ENCODE results near the gene ADGRD2.

Gene ADGRD2

GRCh38 chr9:124428751-124429529 is 21.3 kb upstream of the ADGRD2 start:
- Histone ChIP-seq H2BK120ac (ENCODE audit: insufficient read depth, low read length, poor library complexity) (no peak overlapping the region), H2BK12ac (ENCODE audit: low read length) (no peak overlapping the region), H3K79me2 (ENCODE audit: control insufficient read depth, insufficient read depth, low read length, poor library complexity) (no peaks in the 10 kb centered on the region), H3K4me3 (ENCODE audit: low read depth, low read length) (no peak overlapping the region), H3K9me3 (ENCODE audit: insufficient read depth, low read depth, low read length) (no peaks in the 10 kb centered on the region), H3K27ac (ENCODE audit: low read depth, low read length) (no peak overlapping the region), H3K9ac (ENCODE audit: low read length) (no peak overlapping the region), H2AK5ac (ENCODE audit: low read length) (no peak overlapping the region), H3K4me1 (ENCODE audit: control insufficient read depth in 1 of 2, insufficient read depth in 2 of 2, low read length in 2 of 2) (no peaks in the 10 kb centered on the region), H4K8ac (ENCODE audit: low read depth, low read length) (no peak overlapping the region), H3K18ac (ENCODE audit: low read length) (no peak overlapping the region), H3K23ac (ENCODE audit: low read length) (no peak overlapping the region), H4K12ac (ENCODE audit: low read depth, low read length) (no peak overlapping the region), H3K4me2 (ENCODE audit: low read length) (no peak overlapping the region), H4K91ac (ENCODE audit: low read depth, low read length) (no peak overlapping the region), H2BK5ac (ENCODE audit: low read depth, low read length, poor library complexity) (no peak overlapping the region), H3K79me1 (ENCODE audit: low read length) (no peaks in the 10 kb centered on the region), H3K27me3 (ENCODE audit: insufficient read depth, low read length) (no peaks in the 10 kb centered on the region), H3K14ac (ENCODE audit: low read length) (no peak overlapping the region), H2AFZ (ENCODE audit: insufficient read depth, low read length, poor library complexity) (no peak overlapping the region), H3K36me3 (ENCODE audit: control insufficient read depth in 1 of 2, insufficient read depth in 2 of 2, low read length in 2 of 2) (no peaks in the 10 kb centered on the region), H3K4ac (ENCODE audit: low read depth, low read length) (no peak overlapping the region)
- no CpG with 5 or more reads among the region's 28 CpGs for WGBS (ENCODE audit: extremely low coverage, insufficient coverage, insufficient read length)
- no peak for DNase-seq

- Histone ChIP-seq H2BK5ac (ENCODE audit: low read depth, low read length, poor library complexity) (no peak overlapping the region), H3K79me2 (ENCODE audit: control insufficient read depth, insufficient read depth, low read length, poor library complexity) (no peaks in the 10 kb centered on the region), H3K4me2 (ENCODE audit: low read length) (no peak overlapping the region), H4K91ac (ENCODE audit: low read depth, low read length) (no peak overlapping the region), H2BK120ac (ENCODE audit: insufficient read depth, low read length, poor library complexity) (no peak overlapping the region), H4K12ac (ENCODE audit: low read depth, low read length) (no peak overlapping the region), H4K8ac (ENCODE audit: low read depth, low read length) (no peak overlapping the region), H3K79me1 (ENCODE audit: low read length) (no peaks in the 10 kb centered on the region), H3K27ac (ENCODE audit: low read depth, low read length) (no peak overlapping the region), H3K14ac (ENCODE audit: low read length) (no peak overlapping the region), H3K4me1 (ENCODE audit: control insufficient read depth in 1 of 2, insufficient read depth in 2 of 2, low read length in 2 of 2) (no peaks in the 10 kb centered on the region), H2BK12ac (ENCODE audit: low read length) (no peak overlapping the region), H3K4me3 (ENCODE audit: low read depth, low read length) (no peak overlapping the region), H3K23ac (ENCODE audit: low read length) (no peak overlapping the region), H2AFZ (ENCODE audit: insufficient read depth, low read length, poor library complexity) (no peak overlapping the region), H3K9me3 (ENCODE audit: insufficient read depth, low read depth, low read length) (no peaks in the 10 kb centered on the region), H3K9ac (ENCODE audit: low read length) (no peak overlapping the region), H3K4ac (ENCODE audit: low read depth, low read length) (no peak overlapping the region), H3K36me3 (ENCODE audit: control insufficient read depth in 1 of 2, insufficient read depth in 2 of 2, low read length in 2 of 2) (no peaks in the 10 kb centered on the region), H2AK5ac (ENCODE audit: low read length) (no peak overlapping the region), H3K18ac (ENCODE audit: low read length) (no peak overlapping the region), H3K27me3 (ENCODE audit: insufficient read depth, low read length) (no peaks in the 10 kb centered on the region)
- DNase-seq: no peak
- no CpG with 5 or more reads among the region's 4 CpGs for WGBS (ENCODE audit: extremely low coverage, insufficient coverage, insufficient read length)
Measured at GRCh38 chr9:124429530-124429867, 20.8 kb upstream of the ADGRD2 start.

- Histone ChIP-seq H3K9ac (ENCODE audit: low read length) (no peak overlapping the region), H3K23ac (ENCODE audit: low read length) (no peak overlapping the region), H3K4me1 (ENCODE audit: control insufficient read depth in 1 of 2, insufficient read depth in 2 of 2, low read length in 2 of 2) (no peaks in the 10 kb centered on the region), H4K12ac (ENCODE audit: low read depth, low read length) (no peak overlapping the region), H4K8ac (ENCODE audit: low read depth, low read length) (no peak overlapping the region), H3K9me3 (ENCODE audit: insufficient read depth, low read depth, low read length) (peaks cover 4% of the 10 kb centered on the region), H3K27ac (ENCODE audit: low read depth, low read length) (no peak overlapping the region), H2BK12ac (ENCODE audit: low read length) (no peak overlapping the region), H3K18ac (ENCODE audit: low read length) (no peak overlapping the region), H3K79me1 (ENCODE audit: low read length) (no peaks in the 10 kb centered on the region), H2BK120ac (ENCODE audit: insufficient read depth, low read length, poor library complexity) (no peak overlapping the region), H3K4ac (ENCODE audit: low read depth, low read length) (no peak overlapping the region), H3K14ac (ENCODE audit: low read length) (no peak overlapping the region), H2AFZ (ENCODE audit: insufficient read depth, low read length, poor library complexity) (no peak overlapping the region), H3K79me2 (ENCODE audit: control insufficient read depth, insufficient read depth, low read length, poor library complexity) (no peaks in the 10 kb centered on the region), H2AK5ac (ENCODE audit: low read length) (no peak overlapping the region), H3K36me3 (ENCODE audit: control insufficient read depth in 1 of 2, insufficient read depth in 2 of 2, low read length in 2 of 2) (no peaks in the 10 kb centered on the region), H4K91ac (ENCODE audit: low read depth, low read length) (no peak overlapping the region), H3K27me3 (ENCODE audit: insufficient read depth, low read length) (no peaks in the 10 kb centered on the region), H3K4me2 (ENCODE audit: low read length) (no peak overlapping the region), H3K4me3 (ENCODE audit: low read depth, low read length) (no peak overlapping the region), H2BK5ac (ENCODE audit: low read depth, low read length, poor library complexity) (no peak overlapping the region)
- DNase-seq: no peak
Measured at GRCh38 chr9:124436320-124436719, 13.9 kb upstream of the ADGRD2 start.

GRCh38 chr9:124437086-124437485 is 13.2 kb upstream of the ADGRD2 start:
- Histone ChIP-seq H3K27ac (ENCODE audit: low read depth, low read length) (no peak overlapping the region), H2BK12ac (ENCODE audit: low read length) (no peak overlapping the region), H3K4me3 (ENCODE audit: low read depth, low read length) (no peak overlapping the region), H3K23ac (ENCODE audit: low read length) (no peak overlapping the region), H4K8ac (ENCODE audit: low read depth, low read length) (no peak overlapping the region), H2AK5ac (ENCODE audit: low read length) (no peak overlapping the region), H3K4ac (ENCODE audit: low read depth, low read length) (no peak overlapping the region), H4K91ac (ENCODE audit: low read depth, low read length) (no peak overlapping the region), H3K14ac (ENCODE audit: low read length) (no peak overlapping the region), H3K9ac (ENCODE audit: low read length) (no peak overlapping the region), H3K18ac (ENCODE audit: low read length) (no peak overlapping the region), H3K79me2 (ENCODE audit: control insufficient read depth, insufficient read depth, low read length, poor library complexity) (no peaks in the 10 kb centered on the region), H2AFZ (ENCODE audit: insufficient read depth, low read length, poor library complexity) (no peak overlapping the region), H2BK5ac (ENCODE audit: low read depth, low read length, poor library complexity) (no peak overlapping the region), H3K4me2 (ENCODE audit: low read length) (no peak overlapping the region), H3K4me1 (ENCODE audit: control insufficient read depth in 1 of 2, insufficient read depth in 2 of 2, low read length in 2 of 2) (no peaks in the 10 kb centered on the region), H4K12ac (ENCODE audit: low read depth, low read length) (no peak overlapping the region), H3K27me3 (ENCODE audit: insufficient read depth, low read length) (no peaks in the 10 kb centered on the region), H3K9me3 (ENCODE audit: insufficient read depth, low read depth, low read length) (peaks cover 4% of the 10 kb centered on the region), H3K36me3 (ENCODE audit: control insufficient read depth in 1 of 2, insufficient read depth in 2 of 2, low read length in 2 of 2) (no peaks in the 10 kb centered on the region), H2BK120ac (ENCODE audit: insufficient read depth, low read length, poor library complexity) (no peak overlapping the region), H3K79me1 (ENCODE audit: low read length) (no peaks in the 10 kb centered on the region)
- no CpG with 5 or more reads among the region's 3 CpGs for WGBS (ENCODE audit: extremely low coverage, insufficient coverage, insufficient read length)
- no peak for DNase-seq
